ENCODE data around the gene MXD4. TPM values are rescaled to one million over a fixed set of nuclear protein-coding genes. Genes with fewer than 3 reads are reported as not detected.
"Not testable (repeated sequence)": the region's sequence is repeated elsewhere in the genome, so short reads cannot be mapped to it uniquely, and the experiment has no call there.

The MXD4 gene
- total RNA-seq, 1 donor from 2014 or later, result 61.3 TPM

GRCh38 chr4:2241003-2241402 lies 20.9 kb downstream of the MXD4 start:
- no peak for DNase-seq (ENCODE audit: low spot score)

- DNase-seq (ENCODE audit: low spot score), result no peak
Observed at GRCh38 chr4:2236944-2237666, 24.8 kb downstream of the MXD4 start.

GRCh38 chr4:2231082-2231481 lies 30.8 kb downstream of the MXD4 start:
- DNase-seq (ENCODE audit: low spot score), result no peak

- no peak for DNase-seq (ENCODE audit: low spot score)
Observed at GRCh38 chr4:2226261-2226660, 35.6 kb downstream of the MXD4 start.

- DNase-seq (ENCODE audit: low spot score), result no peak
Observed at GRCh38 chr4:2222838-2223237, 39.1 kb downstream of the MXD4 start.

GRCh38 chr4:2221378-2221777 lies 40.5 kb downstream of the MXD4 start:
- DNase-seq (ENCODE audit: low spot score), result not testable (repeated sequence)

- DNase-seq (ENCODE audit: low spot score), result no peak
Observed at GRCh38 chr4:2220016-2220630, 41.8 kb downstream of the MXD4 start.

- DNase-seq (ENCODE audit: low spot score), result no peak
Observed at GRCh38 chr4:2219233-2219760, 42.6 kb downstream of the MXD4 start.

- DNase-seq (ENCODE audit: low spot score), result no peak
Observed at GRCh38 chr4:2218436-2218835, 43.5 kb downstream of the MXD4 start.

GRCh38 chr4:2217726-2218125 lies 44.2 kb downstream of the MXD4 start:
- DNase-seq (ENCODE audit: low spot score), result no peak

- DNase-seq (ENCODE audit: low spot score), result no peak
Observed at GRCh38 chr4:2212831-2213230, 49.1 kb downstream of the MXD4 start.

- DNase-seq (ENCODE audit: low spot score), result not testable (repeated sequence)
Observed at GRCh38 chr4:2202789-2203188, 59.1 kb downstream of the MXD4 start.

Other genes starting within 250 kb of the MXD4 start
- gene NAT8L, start 202.8 kb downstream of the MXD4 start, total RNA-seq, result 67.3 TPM
- gene HAUS3, start 20.0 kb downstream of the MXD4 start, total RNA-seq, result 12.7 TPM
- gene POLN, start 20.0 kb downstream of the MXD4 start, total RNA-seq, result 12.8 TPM
- gene ZFYVE28, start 156.5 kb upstream of the MXD4 start, total RNA-seq, result 12.9 TPM
- not detected for gene CFAP99, start 156.8 kb upstream of the MXD4 start, total RNA-seq
- gene RNF4, start 207.0 kb upstream of the MXD4 start, total RNA-seq, result 48.6 TPM